ENCODE measurements around the gene CISTR. TPM values are rescaled to one million over a fixed set of nuclear protein-coding genes. Genes with fewer than 3 reads are reported as not detected.

CISTR gene
- total and polyA plus RNA-seq, 8 donors, result not detected

DNA sequence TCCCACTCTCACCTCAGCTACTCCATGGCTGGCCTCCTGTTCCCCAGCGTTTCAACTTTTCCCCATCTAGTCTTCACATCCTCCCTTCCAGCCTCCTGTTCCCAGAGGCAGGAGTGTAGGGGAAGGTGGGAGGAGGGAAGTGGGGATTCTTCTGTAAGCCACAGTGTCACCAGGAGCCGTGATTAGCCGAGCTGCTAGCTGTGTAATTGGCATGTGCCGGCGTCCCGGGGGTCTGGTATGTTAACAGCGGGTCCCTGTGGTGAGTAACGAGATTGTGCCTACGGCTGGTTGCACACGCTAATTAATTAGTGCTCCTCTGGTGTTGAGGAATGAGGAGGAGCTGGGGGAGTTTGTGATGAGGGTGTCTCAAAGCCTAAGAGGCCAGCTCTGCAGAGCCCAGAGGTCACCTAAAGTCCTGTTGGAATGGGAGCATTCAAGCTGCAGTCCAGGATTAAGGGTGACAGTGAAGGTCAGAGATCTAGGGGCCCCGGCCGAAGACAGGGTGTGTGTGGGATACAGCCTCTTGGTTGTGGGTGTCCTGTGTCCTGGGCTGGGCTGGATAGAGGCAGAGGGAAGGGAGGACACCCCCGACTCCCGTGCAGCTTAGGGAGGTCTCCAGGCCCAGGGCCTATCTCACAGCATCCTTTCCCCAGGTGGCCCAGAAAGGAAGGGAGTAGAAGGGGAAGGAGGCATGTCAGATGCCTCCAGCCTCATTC lies 14.5 kb downstream of the CISTR start:
- Histone ChIP-seq H3K9me3 (no peaks in the 10 kb centered on the region), H3K4me1 (peaks cover 19 to 23% (median 23%) of the 10 kb centered on the region in 4 donors), H3K36me3 (no peaks in the 10 kb centered on the region), H3K4me3 (no peak overlapping the region), H3K27me3 (peaks cover 8 to 66% (median 45%) of the 10 kb centered on the region in 3 donors), H3K27ac (no peak overlapping the region)
- TF ChIP-seq POLR2AphosphoS5 (IDR thresholded peaks at IDR 0.05) (no peak), POLR2A (IDR thresholded peaks at IDR 0.05) (no peak), EP300 (IDR thresholded peaks at IDR 0.05) (no peak)
- TF ChIP-seq, protein P1, sequence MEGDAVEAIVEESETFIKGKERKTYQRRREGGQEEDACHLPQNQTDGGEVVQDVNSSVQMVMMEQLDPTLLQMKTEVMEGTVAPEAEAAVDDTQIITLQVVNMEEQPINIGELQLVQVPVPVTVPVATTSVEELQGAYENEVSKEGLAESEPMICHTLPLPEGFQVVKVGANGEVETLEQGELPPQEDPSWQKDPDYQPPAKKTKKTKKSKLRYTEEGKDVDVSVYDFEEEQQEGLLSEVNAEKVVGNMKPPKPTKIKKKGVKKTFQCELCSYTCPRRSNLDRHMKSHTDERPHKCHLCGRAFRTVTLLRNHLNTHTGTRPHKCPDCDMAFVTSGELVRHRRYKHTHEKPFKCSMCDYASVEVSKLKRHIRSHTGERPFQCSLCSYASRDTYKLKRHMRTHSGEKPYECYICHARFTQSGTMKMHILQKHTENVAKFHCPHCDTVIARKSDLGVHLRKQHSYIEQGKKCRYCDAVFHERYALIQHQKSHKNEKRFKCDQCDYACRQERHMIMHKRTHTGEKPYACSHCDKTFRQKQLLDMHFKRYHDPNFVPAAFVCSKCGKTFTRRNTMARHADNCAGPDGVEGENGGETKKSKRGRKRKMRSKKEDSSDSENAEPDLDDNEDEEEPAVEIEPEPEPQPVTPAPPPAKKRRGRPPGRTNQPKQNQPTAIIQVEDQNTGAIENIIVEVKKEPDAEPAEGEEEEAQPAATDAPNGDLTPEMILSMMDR (IDR thresholded peaks at IDR 0.05), result no peak
- DNase-seq, result no peak
- intact Hi-C loops (cut with DNase I; ENCODE audit: low total_unique reads), result no loop called here
- 82 to 90% (median 84%) methylated on average over 14 of the region's 14 CpGs for WGBS, 5 donors

DNA sequence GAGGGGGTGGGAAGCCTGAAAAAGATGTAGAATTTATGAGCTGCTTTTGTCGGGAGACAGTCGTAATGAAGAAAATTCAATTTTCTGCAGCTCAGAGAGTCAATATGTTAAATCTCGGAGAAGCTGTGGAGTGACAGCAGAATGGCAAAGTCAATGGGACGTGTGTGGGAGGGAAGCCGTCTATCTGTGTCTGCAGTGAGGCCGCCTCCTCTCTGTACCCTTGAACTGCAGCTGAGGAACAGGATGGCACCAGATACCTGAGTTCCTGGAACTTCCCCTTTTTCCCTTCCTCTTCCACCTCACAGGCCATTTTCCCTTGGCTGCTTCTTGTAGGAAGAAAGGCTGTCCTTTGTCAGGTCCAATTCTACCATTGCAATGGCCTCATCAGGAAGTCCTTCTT lies 15.2 kb downstream of the CISTR start:
- peaks cover 19 to 23% (median 23%) of the 10 kb centered on the region in 4 donors for H3K4me1 ChIP-seq
- H3K36me3 ChIP-seq, result no peaks in the 10 kb centered on the region
- H3K9me3 ChIP-seq, result no peaks in the 10 kb centered on the region
- H3K27me3 ChIP-seq, result peaks cover 8 to 59% (median 40%) of the 10 kb centered on the region in 3 donors
- H3K27ac ChIP-seq, result no peak overlapping the region
- 88 to 94% (median 91%) methylated on average over 6 of the region's 6 CpGs for WGBS, 5 donors
- TF ChIP-seq POLR2AphosphoS5 (IDR thresholded peaks at IDR 0.05) (no peak), EP300 (IDR thresholded peaks at IDR 0.05) (no peak), POLR2A (IDR thresholded peaks at IDR 0.05) (no peak)
- TF ChIP-seq, protein P1 (IDR thresholded peaks at IDR 0.05), result no peak
- no peak overlapping the region for H3K4me3 ChIP-seq
- DNase-seq, result no peak
- intact Hi-C loops (cut with DNase I; ENCODE audit: low total_unique reads), result no loop called here

DNA sequence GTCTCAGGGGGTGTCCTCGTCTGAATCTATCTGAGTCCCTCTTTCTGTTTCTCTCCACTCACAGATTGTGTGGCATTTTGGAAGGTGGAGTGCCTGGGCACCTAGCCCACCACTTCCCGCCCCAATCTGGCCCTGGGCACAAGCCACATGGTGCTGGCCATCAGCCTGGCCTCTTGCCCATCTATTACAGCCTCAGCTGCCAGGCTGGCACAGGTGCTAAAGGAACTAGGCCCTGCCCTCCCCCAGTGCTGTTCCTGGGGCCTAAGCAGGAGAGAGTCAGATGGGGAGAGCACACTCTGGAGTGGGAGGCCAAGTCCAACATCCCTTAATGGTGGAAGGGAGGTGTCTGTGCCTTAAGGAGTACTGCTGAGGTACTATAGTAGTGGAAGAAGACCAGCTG lies 16.2 kb downstream of the CISTR start:
- intact Hi-C loops (cut with DNase I; ENCODE audit: low total_unique reads), result no loop called here
- H3K27me3 ChIP-seq, result peaks cover 7 to 49% (median 35%) of the 10 kb centered on the region in 3 donors
- peaks cover 19 to 23% (median 23%) of the 10 kb centered on the region in 4 donors for H3K4me1 ChIP-seq
- H3K4me3 ChIP-seq, result no peak overlapping the region
- no peaks in the 10 kb centered on the region for H3K36me3 ChIP-seq
- peak in 1 of 3 donors; percentile 11 for TF ChIP-seq POLR2AphosphoS5 (IDR thresholded peaks at IDR 0.05)
- TF ChIP-seq, protein P1 (IDR thresholded peaks at IDR 0.05), result no peak
- no peak for TF ChIP-seq EP300 (IDR thresholded peaks at IDR 0.05)
- TF ChIP-seq POLR2A (IDR thresholded peaks at IDR 0.05), result no peak
- 18 to 51% (median 43%) methylated on average over 2 of the region's 2 CpGs for WGBS, 5 donors
- no peaks in the 10 kb centered on the region for H3K9me3 ChIP-seq
- H3K27ac ChIP-seq, result no peak overlapping the region
- DNase-seq, result peak in 1 of 2 donors; percentile 85

DNA sequence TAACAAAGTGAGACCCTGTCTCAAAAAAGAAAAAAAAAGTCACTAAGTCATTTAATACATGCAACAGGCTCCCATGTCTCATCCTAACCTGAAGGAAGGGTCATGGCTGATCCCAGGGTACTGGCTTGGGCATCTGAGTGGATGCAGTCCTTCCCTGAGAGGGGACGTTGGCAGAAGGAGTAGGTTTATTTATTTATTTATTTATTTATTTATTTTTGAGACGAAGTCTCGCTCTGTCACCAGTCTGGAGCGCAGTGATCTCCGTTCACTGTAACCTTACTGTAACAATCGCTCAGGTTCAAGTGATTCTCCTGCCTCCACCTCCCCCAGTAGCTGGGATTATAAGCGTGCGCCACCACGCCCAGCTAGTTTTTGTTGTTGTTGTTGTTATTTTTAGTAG lies 17.4 kb downstream of the CISTR start:
- TF ChIP-seq, protein P1 (IDR thresholded peaks at IDR 0.05), result no peak
- TF ChIP-seq POLR2AphosphoS5 (IDR thresholded peaks at IDR 0.05) (no peak), POLR2A (IDR thresholded peaks at IDR 0.05) (no peak), EP300 (IDR thresholded peaks at IDR 0.05) (no peak)
- Histone ChIP-seq H3K27ac (no peak overlapping the region), H3K4me1 (peaks cover 13 to 15% (median 14%) of the 10 kb centered on the region in 4 donors), H3K27me3 (peaks cover 0 to 37% (median 24%) of the 10 kb centered on the region in 3 donors), H3K4me3 (no peak overlapping the region), H3K36me3 (no peaks in the 10 kb centered on the region), H3K9me3 (no peaks in the 10 kb centered on the region)
- WGBS, 5 donors, result 82 to 90% (median 88%) methylated on average over 9 of the region's 9 CpGs
- DNase-seq, result no peak
- intact Hi-C loops (cut with DNase I; ENCODE audit: low total_unique reads), result no loop called here

Measured in stomach (tissue), 9 donors.